CMK (cell line): Measurements from ENCODE around the gene TRAPPC3.
"Not testable (repeated sequence)": the region's sequence is repeated elsewhere in the genome, so short reads cannot be mapped to it uniquely, and the experiment has no call there.

Source experiments
- DNase-seq: peaks from one replicate; pipeline ENCODE4 v3.0.0-alpha.2; 2010; ENCODE audit warnings: low read depth

Gene TRAPPC3

DNA sequence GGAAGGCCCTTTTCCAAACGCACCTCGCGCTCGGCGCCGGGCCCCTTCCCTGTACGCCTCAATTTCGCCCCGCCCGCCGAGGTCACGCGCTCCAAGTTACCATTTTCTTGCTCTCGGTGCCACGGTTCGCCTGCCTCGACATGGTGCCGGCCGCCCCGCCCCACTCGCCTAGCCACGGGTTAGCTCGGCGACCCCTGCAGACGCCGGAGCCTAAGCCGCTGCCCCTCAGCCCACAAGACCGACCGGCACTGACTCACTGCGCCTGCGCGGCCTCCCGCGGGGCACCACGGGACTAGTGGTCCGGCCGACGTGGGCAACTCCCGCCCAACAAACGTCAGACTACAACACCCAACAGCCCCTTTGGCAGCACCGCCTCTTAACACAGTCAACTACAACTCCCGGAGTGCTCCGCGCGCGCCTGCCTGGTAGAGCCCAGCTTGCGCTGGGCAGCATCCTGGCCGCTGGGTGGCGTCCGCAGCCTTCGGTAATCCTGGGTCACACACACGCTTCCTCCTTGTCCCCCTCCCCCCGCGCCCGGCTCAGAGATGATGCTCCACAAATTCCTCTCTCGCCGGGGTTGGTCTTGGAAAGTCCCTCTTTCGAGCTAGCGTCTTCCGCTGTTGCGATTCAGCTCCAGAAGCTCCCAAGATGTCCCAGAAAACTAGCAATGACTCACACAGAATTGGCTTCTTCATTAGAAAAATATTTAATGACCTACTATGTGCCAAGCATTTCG lies at the start of gene TRAPPC3:
TSS of gene TRAPPC3 (minus strand) at position 250 of the 736 bp plus-strand sequence. CDS start at position 142, 108 bp downstream.
- peak; percentile 100 for DNase-seq

DNA sequence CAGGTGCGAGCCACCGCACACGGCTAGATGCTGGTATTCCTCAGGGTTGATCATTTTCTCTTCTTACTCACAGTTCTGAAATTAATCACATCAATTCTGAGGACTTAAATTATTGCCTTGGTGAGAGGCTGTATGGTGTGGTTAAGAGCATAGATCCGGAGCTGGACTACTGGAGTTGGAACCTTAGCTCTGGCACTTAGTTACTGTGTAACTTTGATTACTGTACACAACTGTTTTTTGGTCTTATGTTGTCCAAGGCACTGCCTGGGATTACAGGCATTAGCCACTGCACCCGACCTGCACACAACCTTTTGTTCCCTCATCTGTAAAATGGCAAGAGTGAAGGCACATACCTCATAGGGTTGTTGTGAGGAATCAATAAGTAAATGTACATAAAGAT lies 49.4 kb upstream of the TRAPPC3 start:
- no peak for DNase-seq

DNA sequence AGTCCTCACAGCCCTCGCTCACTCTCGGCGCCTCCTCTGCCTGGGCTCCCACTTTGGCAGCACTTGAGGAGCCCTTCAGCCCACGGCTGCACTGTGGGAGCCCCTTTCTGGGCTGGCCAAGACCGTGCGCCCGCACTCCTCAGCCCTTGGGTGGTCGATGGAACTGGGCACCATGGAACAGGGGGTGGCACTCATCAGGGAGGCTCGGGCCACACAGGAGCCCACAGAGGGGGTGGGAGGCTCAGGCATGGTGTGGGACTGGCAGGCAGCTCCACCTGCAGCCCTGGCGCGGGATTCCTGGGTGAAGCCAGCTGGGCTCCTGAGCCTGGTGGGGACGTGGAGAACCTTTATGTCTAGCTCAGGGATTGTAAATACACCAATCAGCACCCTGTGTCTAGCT lies 47.5 kb upstream of the TRAPPC3 start:
- DNase-seq = not testable (repeated sequence)

DNA sequence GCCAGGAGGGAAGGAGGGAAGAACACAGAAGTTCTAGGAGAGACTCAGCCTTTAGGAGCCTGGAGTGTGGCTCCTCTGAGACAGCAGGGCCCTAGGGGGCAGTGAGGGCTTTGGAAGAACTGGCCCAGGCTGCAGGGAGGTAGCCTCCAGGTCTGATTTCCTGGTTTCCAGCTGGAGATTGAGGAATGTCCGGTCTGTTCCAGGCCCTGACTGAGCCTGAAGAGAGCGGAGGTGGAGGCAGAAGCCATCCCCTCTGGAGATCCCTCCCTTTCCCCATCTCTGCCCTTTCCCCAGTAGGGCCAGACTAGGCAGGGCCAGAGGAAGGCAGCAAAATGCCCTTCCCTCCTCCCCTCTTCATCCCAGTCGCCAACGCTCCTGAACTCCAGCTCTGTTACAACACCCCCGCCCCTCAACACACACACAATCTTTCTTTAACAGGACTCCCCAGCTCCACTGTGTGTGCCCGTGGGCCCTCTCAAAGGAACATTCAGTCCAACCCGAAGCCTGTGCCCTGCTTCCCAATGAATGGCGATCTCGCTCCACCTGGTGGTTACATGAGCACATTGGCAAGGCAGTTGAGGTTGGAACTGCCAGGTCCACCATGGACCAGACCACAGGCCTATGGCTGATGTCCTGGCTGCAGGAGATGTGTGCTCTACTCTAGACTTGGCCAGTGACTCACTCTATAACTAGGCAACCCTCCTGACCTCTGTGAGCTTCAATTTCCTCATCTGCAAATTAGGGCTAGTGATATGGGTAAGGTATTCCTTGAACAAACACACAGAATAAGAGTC lies 38.7 kb upstream of the TRAPPC3 start:
- DNase-seq = peak; percentile 68

DNA sequence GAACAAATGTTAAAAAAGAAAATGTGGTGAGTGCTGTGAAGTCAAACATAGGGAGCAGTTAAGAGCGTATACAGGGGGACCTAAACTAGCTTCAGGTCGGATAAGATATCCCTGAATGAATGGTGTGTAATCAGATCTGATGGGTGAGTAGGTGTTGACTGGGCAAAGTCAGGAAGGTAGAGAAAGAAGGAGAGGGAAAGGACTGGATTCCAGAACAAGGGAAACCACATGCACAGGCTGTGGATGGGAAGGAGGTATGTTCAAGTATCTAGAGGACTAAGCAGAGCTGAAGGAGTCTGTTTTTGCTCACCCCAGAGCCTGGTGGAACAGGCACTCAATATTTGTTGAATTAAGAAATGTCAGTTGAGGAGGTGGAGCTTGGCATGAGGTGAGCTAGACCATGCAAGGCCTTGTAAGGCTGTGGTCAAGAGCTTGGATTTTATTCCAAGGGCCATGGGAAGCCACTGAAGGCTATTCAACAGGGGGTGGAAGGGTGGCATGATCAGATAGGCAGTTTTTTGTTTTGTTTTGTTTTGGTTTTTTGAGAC lies 34.1 kb upstream of the TRAPPC3 start:
- DNase-seq = no peak

GRCh38 chr1:36182734-36183133 lies 33.4 kb upstream of the TRAPPC3 start:
- DNase-seq = no peak

- no peak for DNase-seq
These were observed 29.9 kb upstream of the TRAPPC3 start for GRCh38 chr1:36179220-36179600.

- no peak for DNase-seq
These were observed 29.4 kb upstream of the TRAPPC3 start for GRCh38 chr1:36178471-36179219.

GRCh38 chr1:36177589-36178431 lies 28.5 kb upstream of the TRAPPC3 start:
- no peak for DNase-seq

GRCh38 chr1:36176106-36176949 lies 27.0 kb upstream of the TRAPPC3 start:
- no peak for DNase-seq

- DNase-seq = no peak
These were observed 26.1 kb upstream of the TRAPPC3 start for GRCh38 chr1:36175137-36176095.

- no peak for DNase-seq
These were observed 25.4 kb upstream of the TRAPPC3 start for GRCh38 chr1:36174713-36175112.

GRCh38 chr1:36172983-36173382 lies 23.7 kb upstream of the TRAPPC3 start:
- no peak for DNase-seq

GRCh38 chr1:36172017-36172747 lies 22.9 kb upstream of the TRAPPC3 start:
- no peak for DNase-seq

- DNase-seq = no peak
These were observed 21.5 kb upstream of the TRAPPC3 start for GRCh38 chr1:36170643-36171412.

GRCh38 chr1:36168514-36168913 lies 19.2 kb upstream of the TRAPPC3 start:
- no peak for DNase-seq

DNA sequence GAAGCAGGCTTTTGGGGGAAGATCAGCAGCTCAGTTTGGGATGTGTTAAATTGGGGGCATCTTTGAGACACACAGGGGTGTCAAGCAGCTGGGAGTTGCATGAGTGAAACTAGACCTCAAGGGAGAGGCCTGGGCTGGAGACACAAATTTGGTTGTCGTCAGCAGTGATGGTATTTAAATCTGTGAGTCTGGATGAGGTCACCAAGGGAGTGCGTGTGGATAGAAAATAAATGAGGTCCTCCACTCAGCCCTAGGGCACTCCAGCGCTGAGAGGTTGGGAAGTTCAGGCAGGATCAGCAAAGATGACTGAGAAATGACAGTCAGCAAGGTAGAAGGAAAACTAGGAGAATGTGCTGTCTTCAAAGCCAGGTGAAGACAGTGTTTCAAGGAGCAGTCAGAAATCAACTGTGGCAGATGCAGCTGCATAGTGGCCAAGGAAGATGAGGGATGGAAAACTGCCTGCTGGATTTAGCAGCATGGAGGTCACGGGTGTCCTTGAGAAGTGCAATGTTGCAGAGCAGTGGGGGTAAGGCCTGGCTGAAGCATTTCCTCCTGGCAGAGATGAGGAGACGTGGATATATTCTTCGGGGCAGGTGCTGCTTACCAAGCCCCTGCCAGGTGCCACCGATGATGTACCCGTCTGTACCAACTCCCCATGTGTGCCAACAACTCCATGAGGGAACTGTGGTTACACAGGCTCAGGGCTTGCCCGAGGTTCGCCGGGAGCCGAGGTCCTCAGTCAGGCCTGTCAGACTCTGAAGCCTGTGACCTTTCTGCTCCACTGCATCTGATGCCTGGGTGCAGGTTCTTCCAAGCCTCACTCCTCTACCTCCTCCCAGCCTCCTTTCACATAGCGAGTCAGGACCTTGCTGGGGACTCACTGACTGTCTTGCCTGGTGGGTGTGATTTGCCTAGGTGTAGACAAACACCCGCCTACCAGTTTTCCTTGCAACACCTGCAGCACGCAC lies 17.9 kb upstream of the TRAPPC3 start:
- DNase-seq = no peak
